Measurements from ENCODE around the gene PPIC.
A peak's percentile ranks its signal among the peaks of the same experiment; 100 is the strongest.

Gene PPIC

DNA sequence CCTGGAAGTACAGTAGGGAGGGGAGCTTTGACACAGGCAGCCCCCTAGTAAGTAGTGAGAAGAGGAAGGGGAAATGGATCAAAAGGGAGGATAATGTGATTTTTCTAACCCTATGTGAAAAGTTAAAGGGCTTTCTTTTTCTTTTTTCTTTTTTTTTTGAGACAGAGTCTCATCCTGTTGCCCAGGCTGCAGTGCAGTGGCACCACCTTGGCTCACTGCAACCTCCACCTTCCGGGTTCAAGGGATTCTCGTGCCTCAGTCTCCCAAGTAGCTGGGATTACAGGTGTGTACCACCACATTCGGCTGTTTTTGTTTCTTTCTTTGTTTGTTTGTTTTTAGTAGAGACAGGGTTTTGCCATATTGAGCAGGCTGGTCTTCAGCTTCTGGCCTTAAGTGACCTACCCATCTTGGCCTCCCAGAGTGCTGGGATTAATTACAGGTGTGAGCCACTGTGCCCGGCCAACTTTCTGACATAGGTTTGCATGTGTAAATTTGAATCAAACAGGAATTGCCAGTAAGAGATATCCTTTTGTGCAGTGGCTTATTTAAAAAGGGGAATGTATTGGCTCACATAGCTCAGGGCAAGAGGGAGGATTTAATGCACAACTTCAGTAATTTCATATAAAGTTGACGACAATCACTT lies 39.1 kb upstream of the PPIC start:
- POLR2A ChIA-PET (ENCODE audit: low non-redundant PET): no interaction called here
- CTCF ChIA-PET: interaction anchor here (0.6 kb wide), 1 partner anchor 122 kb away, joined by 3 read pairs; no protein-coding TSS in a partner anchor
- DNase-seq (ENCODE audit: low spot score): no peak
- TF ChIP-seq, protein P1, sequence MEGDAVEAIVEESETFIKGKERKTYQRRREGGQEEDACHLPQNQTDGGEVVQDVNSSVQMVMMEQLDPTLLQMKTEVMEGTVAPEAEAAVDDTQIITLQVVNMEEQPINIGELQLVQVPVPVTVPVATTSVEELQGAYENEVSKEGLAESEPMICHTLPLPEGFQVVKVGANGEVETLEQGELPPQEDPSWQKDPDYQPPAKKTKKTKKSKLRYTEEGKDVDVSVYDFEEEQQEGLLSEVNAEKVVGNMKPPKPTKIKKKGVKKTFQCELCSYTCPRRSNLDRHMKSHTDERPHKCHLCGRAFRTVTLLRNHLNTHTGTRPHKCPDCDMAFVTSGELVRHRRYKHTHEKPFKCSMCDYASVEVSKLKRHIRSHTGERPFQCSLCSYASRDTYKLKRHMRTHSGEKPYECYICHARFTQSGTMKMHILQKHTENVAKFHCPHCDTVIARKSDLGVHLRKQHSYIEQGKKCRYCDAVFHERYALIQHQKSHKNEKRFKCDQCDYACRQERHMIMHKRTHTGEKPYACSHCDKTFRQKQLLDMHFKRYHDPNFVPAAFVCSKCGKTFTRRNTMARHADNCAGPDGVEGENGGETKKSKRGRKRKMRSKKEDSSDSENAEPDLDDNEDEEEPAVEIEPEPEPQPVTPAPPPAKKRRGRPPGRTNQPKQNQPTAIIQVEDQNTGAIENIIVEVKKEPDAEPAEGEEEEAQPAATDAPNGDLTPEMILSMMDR (conservative IDR thresholded peaks at IDR 0.05; ENCODE audit: low read depth): no peak
- H3K27ac ChIP-seq: no peak overlapping the region

DNA sequence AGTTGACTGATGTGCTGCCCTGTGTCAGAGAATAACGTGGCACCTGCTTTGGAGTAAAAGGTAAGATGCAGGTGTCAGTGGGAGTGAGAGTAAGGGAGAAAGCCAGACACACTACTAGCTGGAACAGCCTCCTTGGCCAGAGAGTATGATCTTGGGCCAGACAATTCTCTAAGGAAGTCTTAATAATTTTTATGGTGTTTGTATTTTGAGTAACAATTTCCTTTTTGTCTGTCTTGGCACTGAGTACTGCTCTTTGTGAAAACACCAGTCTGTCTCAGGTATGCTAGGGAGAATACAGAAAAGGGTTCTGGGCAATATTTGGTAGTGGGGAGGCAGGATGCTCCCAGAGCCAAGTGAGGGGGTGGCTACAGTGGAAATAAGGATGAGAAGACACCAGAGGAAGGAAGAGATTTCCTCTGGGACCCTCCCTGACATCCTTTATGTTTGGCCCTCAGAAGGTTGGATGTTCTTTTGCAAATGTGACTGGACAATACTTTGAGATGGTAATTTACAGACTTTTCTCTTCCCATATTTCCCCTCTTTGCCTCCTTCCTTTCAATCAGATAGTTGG lies 31.9 kb upstream of the PPIC start:
- no peak for DNase-seq (ENCODE audit: low spot score)
- H3K27ac ChIP-seq: no peak overlapping the region
- TF ChIP-seq, protein P1 (conservative IDR thresholded peaks at IDR 0.05; ENCODE audit: low read depth): no peak
- ChIA-PET POLR2A (ENCODE audit: low non-redundant PET) (no interaction called here), CTCF (no interaction called here)

DNA sequence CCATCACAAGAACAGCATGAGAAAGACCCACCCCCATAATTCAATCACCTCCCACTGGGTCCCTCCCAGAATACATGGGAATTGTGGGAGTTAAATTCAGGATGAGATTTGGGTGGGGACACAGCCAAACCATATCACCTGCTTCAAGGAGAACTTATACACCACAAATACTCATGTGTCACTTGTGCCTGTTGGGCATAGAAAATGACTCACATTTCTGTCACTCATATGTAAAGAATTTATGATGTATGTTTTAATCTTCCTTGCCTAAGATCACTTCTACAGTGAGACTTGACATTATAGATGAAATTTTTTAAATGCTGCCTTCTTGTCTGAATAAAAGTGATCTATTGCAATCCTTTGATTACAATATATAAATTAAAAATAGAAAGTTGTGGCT lies 29.5 kb upstream of the PPIC start:
- ChIA-PET CTCF (no interaction called here), POLR2A (ENCODE audit: low non-redundant PET) (no interaction called here)
- TF ChIP-seq, protein P1 (conservative IDR thresholded peaks at IDR 0.05; ENCODE audit: low read depth): no peak
- peak; percentile 34 for DNase-seq (ENCODE audit: low spot score)
- no peak overlapping the region for H3K27ac ChIP-seq

DNA sequence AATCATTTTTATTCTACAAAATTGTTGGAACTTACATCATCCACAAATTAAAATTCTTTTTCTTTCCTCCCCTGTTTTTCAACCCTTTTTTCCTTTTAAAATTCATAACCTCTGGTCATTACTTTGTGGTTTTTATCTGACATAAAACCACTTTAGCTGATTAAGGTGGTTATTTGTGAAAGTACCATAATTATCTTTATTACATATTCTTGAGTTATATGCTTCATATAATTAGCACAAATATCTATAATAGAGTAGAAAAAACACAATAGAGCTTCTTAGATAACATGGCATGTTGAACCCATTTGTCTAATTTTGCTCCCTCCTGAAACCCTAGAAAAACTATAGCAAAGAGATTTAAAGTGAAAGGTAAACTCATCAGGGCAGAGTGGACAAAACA lies 22.9 kb upstream of the PPIC start:
- H3K27ac ChIP-seq: no peak overlapping the region
- TF ChIP-seq, protein P1 (conservative IDR thresholded peaks at IDR 0.05; ENCODE audit: low read depth): no peak
- POLR2A ChIA-PET (ENCODE audit: low non-redundant PET): no interaction called here
- DNase-seq (ENCODE audit: low spot score): no peak
- CTCF ChIA-PET: interaction anchor here (0.6 to 0.8 kb wide), 3 partner anchors 20 to 406 kb away, joined by 3 to 5 read pairs (median 3); no protein-coding TSS in a partner anchor

DNA sequence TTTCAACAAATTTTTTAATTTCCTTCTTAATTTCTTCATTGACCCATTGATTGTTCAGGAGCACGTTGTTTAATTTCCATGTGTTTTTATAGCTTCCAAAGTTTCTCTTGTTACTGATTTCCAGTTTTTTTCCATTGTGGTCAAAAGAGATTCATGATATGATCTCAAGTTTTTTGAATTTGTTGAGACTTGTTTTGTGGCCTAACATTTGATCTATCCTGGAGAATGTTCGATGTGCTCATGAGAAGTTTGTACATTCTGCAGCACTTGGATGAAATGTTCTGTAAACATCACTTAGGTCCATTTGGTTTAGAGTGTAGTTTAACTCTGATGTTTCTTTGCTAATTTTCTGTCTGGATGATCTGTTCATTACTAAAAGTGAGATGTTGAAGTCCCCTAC lies 14.7 kb upstream of the PPIC start:
- H3K27ac ChIP-seq: no peak overlapping the region
- no peak for DNase-seq (ENCODE audit: low spot score)
- TF ChIP-seq, protein P1 (conservative IDR thresholded peaks at IDR 0.05; ENCODE audit: low read depth): no peak
- CTCF ChIA-PET: no interaction called here
- POLR2A ChIA-PET (ENCODE audit: low non-redundant PET): no interaction called here

DNA sequence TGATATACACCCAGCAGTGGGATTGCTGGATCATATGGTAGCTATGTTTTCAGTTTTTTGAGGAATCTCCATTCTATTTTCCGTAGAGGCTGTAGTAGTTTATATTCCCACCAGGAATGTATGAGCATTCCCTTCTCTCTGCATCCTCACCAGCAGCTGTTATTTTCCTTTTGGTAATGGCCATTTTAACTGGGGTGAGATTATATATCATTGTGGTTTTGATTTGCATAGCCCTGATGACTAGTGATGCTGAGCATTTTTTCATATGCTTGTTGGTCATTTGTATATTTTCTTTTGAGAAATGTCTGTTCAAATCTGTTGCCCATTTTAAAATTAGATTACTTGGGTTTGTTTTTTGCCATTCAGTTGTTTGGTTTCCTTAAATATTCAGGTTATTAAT lies 11.2 kb upstream of the PPIC start:
- CTCF ChIA-PET: interaction anchor here (0.6 kb wide), 1 partner anchor 293 kb away, joined by 3 read pairs; no protein-coding TSS in a partner anchor
- no peak for DNase-seq (ENCODE audit: low spot score)
- TF ChIP-seq, protein P1 (conservative IDR thresholded peaks at IDR 0.05; ENCODE audit: low read depth): no peak
- H3K27ac ChIP-seq: no peak overlapping the region
- POLR2A ChIA-PET (ENCODE audit: low non-redundant PET): no interaction called here
